Activated CD8-positive, alpha-beta memory T cell treated with anti-CD3 and anti-CD28 coated beads for 4 hours (primary cell): ENCODE data around the gene COL8A2.
"Not testable (repeated sequence)": the region's sequence is repeated elsewhere in the genome, so short reads cannot be mapped to it uniquely, and the experiment has no call there.

ENCODE experiments used
- DNase-seq, 2 donors: peaks; one replicate each; pipeline ENCODE4 v3.0.0-alpha.2; 2020; ENCODE audit warnings: low read depth in 2 of 2

Gene COL8A2

GRCh38 chr1:36125129-36125991 lies at the start of gene COL8A2:
TSS of gene COL8A2 (minus strand) at chr1:36125222. CDS start at chr1:36100242, 24,980 bp downstream.
- no peak for DNase-seq

- no peak for DNase-seq
Observed at GRCh38 chr1:36174713-36175112, 49.7 kb upstream of the COL8A2 start.

GRCh38 chr1:36172983-36173382 lies 48.0 kb upstream of the COL8A2 start:
- DNase-seq = no peak

GRCh38 chr1:36172017-36172747 lies 47.2 kb upstream of the COL8A2 start:
- no peak for DNase-seq

GRCh38 chr1:36170643-36171412 lies 45.8 kb upstream of the COL8A2 start:
- DNase-seq = no peak

- DNase-seq = no peak
Observed at GRCh38 chr1:36168514-36168913, 43.5 kb upstream of the COL8A2 start.

GRCh38 chr1:36166938-36167905 lies 42.2 kb upstream of the COL8A2 start:
- DNase-seq = no peak

- no peak for DNase-seq
Observed at GRCh38 chr1:36166136-36166535, 41.1 kb upstream of the COL8A2 start.

- no peak for DNase-seq
Observed at GRCh38 chr1:36165145-36165544, 40.1 kb upstream of the COL8A2 start.

- DNase-seq = no peak
Observed at GRCh38 chr1:36164361-36164760, 39.3 kb upstream of the COL8A2 start.

- no peak for DNase-seq
Observed at GRCh38 chr1:36163426-36163825, 38.4 kb upstream of the COL8A2 start.

- no peak for DNase-seq
Observed at GRCh38 chr1:36162680-36163239, 37.7 kb upstream of the COL8A2 start.

GRCh38 chr1:36161641-36162531 lies 36.9 kb upstream of the COL8A2 start:
- DNase-seq = no peak

- DNase-seq = no peak
Observed at GRCh38 chr1:36160949-36161485, 36.0 kb upstream of the COL8A2 start.

GRCh38 chr1:36160388-36160948 lies 35.4 kb upstream of the COL8A2 start:
- no peak for DNase-seq

GRCh38 chr1:36159614-36160387 lies 34.8 kb upstream of the COL8A2 start:
- no peak for DNase-seq

- not testable (repeated sequence) for DNase-seq
Observed at GRCh38 chr1:36158827-36159252, 33.8 kb upstream of the COL8A2 start.
